HG03039 (cell line): Measurements from ENCODE around the gene GNG10.

Experiments used
- ATAC-seq: cut with Tn5 transposase; IDR thresholded peaks from one replicate; pipeline ENCODE4 v1.9.1; 2021; ENCODE audit warnings: mild to moderate bottlenecking, moderate library complexity; ENCODE audit not compliant: unreplicated experiment

Gene GNG10

GRCh38 chr9:111715471-111715870 lies 54.1 kb downstream of the GNG10 start:
- ATAC-seq = no peak

- ATAC-seq = no peak
Observed at GRCh38 chr9:111719541-111719940, 58.1 kb downstream of the GNG10 start.
